ENCODE measurements around the gene SLC29A3.

Gene SLC29A3

GRCh38 chr10:71370031-71370430 is 51.0 kb downstream of the SLC29A3 start:
- DNase-seq (ENCODE audit: low read depth) = no peak

DNA sequence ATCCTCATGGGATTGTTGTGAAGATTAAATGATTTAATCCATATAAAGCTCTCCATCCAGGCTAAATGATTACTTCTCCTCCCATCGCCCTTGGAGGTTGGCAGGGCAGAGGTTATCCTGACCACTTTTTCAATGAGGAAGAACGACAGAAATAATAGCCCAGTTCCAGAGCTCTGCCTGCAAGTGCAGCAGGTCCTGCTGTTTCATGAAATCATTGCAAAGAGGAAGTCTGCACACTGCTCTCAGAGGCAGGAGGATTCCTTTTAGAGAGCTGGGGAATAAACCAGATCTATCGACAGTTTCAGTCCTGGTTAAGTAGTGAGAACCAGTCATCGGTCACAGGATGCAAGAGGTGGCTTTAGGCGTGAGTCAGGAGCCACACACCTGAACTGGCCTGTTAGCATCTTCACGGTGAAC is 52.7 kb downstream of the SLC29A3 start:
- DNase-seq (ENCODE audit: low read depth) = no peak

DNA sequence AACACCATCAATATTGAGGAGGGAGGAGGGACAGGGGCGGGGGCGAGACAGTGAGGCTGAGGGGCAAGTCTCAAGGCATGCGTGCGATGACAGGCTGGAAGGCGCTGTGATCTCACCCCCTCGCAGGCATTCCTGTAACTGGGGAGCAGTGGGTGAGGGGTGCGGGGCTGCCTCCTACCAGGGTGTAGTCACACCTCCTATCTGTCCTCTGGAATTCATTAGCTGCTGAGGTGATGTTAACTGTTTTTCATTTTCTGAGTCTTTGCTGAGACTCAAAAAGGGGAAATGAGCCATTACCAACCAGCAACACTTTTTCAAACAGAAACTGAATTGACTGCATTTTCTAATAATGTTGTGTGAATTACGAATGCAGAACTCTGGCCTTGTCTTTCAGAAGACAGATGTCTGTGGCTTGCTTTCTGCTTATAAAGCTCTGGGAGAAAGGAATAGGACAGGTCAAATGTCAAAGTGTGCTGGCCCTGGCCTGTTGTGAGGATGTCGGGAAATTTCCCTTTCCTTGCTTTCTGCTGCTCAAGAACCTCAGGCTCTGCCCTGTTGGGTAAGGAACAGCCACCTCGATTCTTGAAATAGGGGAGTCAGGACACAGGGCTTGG is 53.9 kb downstream of the SLC29A3 start:
- DNase-seq (ENCODE audit: low read depth) = no peak

DNA sequence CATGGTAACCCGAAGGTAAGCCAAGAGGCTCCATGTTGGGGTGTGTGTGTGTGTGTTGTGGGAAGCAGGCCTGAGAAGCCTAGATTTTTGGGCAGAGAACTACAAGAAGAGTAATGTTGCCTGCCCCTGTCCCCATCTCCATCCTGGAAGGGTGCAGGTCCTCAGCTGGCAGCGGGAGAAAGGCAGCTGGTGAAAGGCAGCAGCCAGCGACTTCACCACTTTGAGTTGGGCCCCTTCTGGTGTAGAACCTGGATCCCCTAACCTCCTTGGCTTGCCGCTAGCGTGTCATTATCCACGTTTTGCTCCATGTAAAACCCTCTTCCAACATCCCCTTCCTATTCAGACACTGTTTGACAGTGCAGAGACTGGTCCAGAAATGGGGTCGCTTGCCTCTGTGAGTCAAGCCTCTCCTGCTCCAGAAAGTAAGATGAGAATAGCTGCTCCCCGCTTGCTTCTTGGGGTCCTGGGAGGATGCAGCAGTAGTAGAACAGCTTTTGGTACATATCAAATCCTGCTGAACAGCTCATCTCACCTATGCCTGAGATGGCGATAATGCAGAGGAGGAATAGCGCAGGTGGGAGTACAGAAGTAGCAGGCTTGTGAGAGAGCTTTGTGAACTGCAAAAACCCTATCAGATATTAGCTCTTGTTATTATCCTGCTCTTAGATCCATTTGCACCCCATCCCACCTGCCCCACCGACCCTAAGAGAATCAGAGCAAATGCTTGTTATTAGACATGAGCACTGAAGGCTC is 55.6 kb downstream of the SLC29A3 start:
- DNase-seq (ENCODE audit: low read depth) = no peak

GRCh38 chr10:71375952-71376351 is 56.9 kb downstream of the SLC29A3 start:
- no peak for DNase-seq (ENCODE audit: low read depth)

DNA sequence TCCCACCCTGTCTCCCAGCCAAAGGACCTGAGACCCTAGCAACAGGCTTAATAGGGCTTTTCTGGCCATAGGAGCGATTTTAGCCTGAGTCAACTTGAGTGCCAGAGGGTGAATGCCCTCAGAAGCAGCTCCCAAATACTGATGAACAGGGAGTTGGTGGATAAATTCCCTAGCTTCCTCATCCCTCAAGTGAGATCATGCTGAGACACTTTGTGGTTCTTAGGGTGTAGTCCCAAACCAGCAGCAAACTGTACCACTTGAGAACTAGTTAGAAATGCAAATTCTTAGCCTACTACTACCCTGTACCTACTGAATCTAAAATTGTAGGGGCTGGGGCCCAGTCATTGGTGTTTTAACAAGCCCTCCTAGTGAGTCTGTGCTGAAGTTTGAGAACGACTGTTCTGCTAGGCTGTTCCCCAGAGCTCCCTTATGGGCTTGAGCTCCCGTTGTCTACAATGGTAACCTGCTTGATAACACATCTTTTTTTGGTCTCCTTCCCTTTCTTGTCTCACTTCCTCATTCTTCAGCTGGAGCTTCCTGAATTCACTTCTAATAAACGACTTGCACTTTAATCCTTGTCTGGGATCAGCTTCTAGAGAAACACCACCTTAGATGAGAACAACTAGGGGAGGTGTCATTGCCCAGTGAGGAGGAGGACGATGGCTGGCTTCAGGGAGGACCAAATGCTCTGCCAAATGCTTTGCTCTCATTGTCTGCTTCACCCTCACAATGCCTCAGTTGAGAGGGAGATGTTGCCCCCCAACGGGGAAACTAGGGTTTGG is 59.5 kb downstream of the SLC29A3 start:
- DNase-seq (ENCODE audit: low read depth) = no peak

GRCh38 chr10:71379118-71379766 is 60.2 kb downstream of the SLC29A3 start:
- no peak for DNase-seq (ENCODE audit: low read depth)

DNA sequence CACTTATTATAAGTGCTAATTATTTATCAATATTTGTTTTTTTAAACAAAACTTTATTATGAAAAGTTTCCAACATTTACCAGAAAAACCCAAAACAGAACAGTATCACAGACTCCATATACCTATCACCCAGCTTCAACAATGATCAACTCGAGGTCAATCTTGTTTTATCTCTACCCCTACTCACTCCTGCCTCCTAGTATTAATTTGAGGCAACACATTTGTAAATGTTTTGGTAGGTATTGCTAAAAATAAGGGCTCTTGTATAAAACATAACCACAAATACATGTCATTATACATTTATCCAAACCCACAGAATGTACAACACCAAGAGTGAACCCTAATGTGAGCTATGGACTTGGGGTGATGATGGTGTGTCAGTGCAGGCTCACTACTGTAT is 61.8 kb downstream of the SLC29A3 start:
- DNase-seq (ENCODE audit: low read depth) = no peak

- no peak for DNase-seq (ENCODE audit: low read depth)
Observed at GRCh38 chr10:71381611-71382010, 62.6 kb downstream of the SLC29A3 start.

DNA sequence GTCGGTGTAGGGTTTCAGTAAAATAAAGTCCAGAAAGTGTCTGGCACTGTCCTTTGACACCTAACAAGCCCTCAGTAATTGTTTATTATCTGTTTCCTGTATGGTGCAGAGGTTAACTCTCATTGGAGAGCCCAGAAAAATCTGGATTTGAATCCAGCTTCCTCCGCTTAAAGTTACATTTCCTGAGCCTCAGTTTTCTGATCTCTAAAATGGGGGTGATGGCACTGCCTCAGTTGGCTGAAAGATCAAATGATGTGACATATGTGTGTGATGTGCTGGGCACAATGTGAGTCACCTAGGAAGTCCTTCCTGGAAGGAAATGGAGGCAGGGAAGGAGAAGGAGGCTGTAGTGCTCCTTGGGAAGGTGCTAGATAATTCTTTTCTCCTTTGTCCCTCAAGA is 63.0 kb downstream of the SLC29A3 start:
- DNase-seq (ENCODE audit: low read depth) = no peak

DNA sequence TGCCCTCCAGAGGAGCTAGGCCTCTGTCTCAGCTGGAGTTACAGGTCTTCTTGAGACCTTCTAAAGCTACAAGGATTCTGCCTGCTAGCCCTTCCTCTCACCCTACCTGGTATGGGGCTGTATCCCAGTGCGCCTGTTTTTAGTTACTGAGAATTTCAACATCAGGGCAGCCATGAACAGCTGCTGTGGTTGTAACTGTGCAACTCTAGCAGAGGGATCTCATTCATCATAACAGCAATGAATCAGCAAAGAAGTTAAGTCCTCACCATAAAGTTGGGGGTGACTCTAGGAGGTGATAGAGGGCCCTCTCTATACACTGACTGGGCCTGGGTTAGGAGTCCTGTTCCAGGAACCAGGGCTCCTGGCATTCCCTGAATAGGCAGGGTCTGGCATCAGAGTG is 63.7 kb downstream of the SLC29A3 start:
- DNase-seq (ENCODE audit: low read depth) = no peak

DNA sequence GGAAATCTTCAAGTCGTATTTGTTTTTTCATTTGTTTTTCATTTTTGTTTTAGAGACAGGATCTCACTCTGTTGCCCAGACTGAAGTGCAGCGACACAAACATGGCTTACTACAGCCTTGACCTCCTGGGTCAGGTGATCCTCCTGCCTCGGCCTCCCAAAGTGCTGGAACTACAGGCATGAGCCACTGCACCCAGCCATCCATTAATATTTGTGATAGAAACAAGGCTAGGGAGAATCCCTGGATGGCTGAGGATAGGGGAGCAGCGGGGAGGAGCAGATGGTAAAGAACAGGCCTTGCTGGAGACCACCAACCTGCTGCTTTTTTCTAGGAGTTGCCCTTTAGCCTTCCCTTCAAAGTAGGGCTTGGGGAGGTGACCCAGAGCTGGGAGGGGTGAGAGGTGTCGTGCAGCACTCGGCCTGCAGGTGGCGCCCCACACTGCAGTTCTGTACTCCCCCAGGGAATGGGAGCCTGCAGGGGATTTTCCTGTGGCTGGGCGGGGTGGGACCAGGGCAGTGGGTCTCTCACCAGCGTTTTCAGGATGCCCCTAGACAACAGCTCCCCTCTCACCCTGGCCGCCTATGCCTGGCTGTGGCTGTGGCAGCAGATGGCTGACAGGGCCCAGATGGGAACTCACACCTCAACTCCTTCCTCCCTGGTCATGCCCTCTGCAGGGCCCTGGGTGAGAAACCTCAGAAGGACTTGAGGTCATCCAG is 65.1 kb downstream of the SLC29A3 start:
- DNase-seq (ENCODE audit: low read depth) = peak; percentile 65

DNA sequence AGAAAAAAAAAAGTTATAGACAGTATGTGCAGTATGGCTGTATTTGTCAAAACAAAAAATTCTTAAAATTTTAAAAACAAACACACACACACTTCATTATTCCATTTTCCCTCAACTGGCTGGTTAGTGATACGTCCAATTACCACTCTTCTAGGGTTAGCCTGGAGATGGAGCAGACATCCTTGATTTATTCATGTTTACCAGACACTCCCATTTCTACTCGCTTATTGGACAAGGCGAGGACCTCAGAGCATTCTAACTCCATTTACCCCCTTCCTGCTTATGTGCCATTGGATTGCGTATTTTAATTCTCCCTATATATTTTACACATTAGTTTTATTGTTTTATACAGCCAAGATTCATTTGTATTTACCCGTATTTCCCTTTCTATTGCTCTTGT is 69.1 kb downstream of the SLC29A3 start:
- no peak for DNase-seq (ENCODE audit: low read depth)

DNA sequence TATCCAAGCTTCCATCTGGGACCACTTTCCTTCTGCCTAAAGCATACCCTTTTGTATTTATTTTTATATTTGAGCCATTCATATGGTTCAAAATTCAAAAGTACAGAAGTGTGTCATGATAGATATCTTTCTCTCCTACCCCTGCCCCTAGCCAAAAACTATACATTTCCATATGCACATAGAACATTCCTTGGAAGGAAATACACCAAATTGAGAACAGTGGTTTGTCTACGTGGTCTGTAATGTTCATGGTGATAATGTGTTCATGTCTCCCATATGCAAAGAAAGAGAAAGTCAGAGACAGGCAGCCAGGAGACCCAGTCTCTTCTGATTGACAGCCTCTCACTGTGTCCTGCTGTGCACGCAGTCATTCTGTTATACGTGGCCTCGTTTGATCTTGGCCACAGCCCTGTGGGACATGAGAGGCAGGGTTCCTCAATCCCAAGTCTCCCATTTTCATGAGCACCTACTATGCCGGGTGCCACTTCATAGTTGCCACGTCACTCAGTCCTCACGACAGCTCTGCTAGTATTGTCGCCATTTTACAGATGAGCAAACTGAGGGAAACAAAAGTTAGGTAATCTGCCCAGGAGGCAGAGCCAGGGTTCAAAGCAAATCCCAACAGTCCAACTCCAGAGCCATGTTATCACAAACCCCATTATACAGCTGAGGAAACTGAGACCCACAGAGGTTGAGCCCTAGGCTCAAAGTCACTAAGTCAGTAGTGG is 69.7 kb downstream of the SLC29A3 start:
- DNase-seq (ENCODE audit: low read depth) = no peak

DNA sequence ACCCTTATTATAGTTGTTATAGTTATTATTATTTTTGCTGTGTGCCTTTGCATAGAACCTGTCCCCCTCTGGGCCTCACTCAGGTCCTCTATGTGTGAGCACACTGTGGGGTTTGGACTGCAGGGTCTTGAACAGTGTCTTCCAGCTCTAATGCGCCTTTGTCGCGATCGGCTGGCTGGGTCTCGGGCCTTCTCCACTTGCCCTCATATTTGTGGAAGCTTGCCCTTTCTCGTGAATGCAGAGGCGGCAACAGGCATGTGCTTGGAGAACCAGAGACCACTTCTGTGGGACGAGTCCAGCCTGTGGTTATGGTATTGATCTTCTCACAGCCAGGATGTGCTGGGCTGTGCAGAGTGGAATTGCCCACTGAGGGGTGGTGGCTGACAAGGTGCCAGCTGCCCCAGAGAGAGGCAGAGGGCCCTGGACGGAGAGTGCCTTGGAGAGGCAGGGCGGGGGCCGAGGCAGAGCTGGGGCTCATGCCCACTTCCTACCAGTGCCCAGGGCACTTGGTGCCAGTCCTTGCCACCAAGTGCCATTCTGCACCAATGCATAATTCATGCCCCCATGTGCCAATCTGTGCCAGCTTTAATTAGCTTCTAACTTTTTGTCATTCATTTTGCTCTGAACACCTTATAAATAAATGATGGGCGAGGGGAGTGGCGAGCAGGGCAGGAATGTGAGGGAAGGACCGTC is 70.9 kb downstream of the SLC29A3 start:
- no peak for DNase-seq (ENCODE audit: low read depth)

DNA sequence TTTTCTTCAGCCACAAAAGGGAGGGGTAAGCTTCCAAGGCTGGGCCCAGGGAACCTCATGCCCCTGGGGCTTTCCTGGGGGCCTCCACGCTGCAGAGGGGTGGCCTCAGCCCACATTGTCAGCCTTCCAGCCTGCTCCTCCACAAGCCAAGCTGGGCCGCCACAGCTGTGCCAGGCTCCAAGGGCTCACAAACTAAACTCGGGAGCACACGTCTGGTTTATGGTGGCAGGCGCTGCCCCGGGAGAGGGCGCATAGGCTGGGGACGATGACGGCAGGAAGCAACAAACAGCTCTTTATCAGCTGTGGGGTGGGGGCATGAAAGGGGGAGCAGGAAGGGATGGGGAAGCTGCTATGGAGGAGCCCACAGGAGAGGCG is 71.4 kb downstream of the SLC29A3 start:
- DNase-seq (ENCODE audit: low read depth) = no peak

DNA sequence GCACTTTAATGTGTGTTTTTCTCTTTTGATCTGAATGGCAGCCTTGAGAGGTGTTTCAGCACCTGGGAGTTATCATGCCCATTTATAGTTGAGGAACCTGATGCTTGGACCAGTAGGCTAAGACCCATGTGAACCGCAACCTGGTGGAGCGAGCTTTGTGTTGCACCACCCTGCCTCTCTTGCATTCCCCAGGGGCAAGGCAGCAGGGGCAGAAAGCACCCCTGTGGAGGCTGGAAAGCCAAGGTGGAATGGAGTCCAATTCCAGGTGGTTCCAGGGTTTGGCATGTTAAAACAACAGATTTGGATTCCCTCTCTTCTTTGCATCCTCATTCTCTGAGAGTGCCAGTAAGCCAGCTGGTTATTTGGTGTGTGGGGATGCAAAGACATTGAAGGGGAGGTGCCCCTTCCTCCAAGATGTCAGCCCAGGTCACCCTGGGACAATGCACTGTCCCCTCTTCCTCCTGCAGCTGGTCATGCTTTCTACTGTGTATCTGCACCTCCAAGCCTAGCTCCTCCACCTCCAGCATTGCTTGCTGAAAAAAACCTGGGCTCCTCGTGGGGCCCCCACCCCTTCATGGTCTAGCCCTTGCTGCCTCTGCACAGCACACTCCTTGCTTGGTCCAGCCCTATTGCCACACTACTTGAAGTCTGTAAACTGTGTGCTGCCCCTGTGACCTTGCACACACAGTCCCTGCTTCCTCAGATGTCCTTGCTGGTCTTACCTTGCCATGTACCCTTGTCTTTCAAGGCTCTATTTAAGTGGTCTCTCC is 72.0 kb downstream of the SLC29A3 start:
- DNase-seq (ENCODE audit: low read depth) = no peak

DNA sequence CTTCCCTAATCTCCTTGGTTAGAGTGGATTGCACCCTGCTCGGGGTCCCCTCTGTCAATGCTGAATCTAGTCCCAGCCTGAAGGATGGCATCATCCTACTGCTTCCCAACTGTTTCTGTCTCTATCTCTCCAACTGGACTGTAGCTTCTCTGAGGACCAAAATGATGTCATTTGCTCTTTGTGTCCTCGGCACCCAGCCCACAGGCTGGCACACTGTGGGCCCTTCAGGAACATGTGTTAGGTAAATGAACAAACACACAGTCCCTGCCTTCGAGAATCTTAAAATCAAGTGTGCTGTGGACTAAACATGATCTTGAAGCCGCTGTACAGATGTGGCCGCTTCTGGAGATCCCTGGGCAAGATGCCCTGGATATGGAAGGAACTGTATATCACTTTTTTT is 72.6 kb downstream of the SLC29A3 start:
- no peak for DNase-seq (ENCODE audit: low read depth)

GRCh38 chr10:71392292-71392691 is 73.2 kb downstream of the SLC29A3 start:
- DNase-seq (ENCODE audit: low read depth) = no peak
